Skeletal muscle tissue (tissue), 4 donors: ENCODE data around the gene CNR1. TPM values are rescaled to one million over a fixed set of nuclear protein-coding genes. Genes with fewer than 3 reads are reported as not detected.

ENCODE experiments used
- H3K27ac ChIP-seq: one replicate; pipeline ENCODE4 v1.7.0; 2013; ENCODE audit warnings: mild to moderate bottlenecking, low read depth, low read length, inconsistent platforms
- H3K27me3 ChIP-seq, 3 donors: one replicate each; pipeline ENCODE4 v1.7.0; 2013; ENCODE audit warnings: low read length in 3 of 3; ENCODE audit not compliant: control insufficient read depth in 3 of 3, insufficient read depth in 3 of 3
- H3K36me3 ChIP-seq, 3 donors: one replicate each; pipeline ENCODE4 v1.7.0; 2013; ENCODE audit warnings: low read length in 3 of 3; ENCODE audit not compliant: control insufficient read depth in 3 of 3, insufficient read depth in 3 of 3
- H3K4me1 ChIP-seq, 3 donors: one replicate each; pipeline ENCODE4 v1.7.0; 2013; ENCODE audit warnings: low read length in 3 of 3, mild to moderate bottlenecking in 3 of 3; ENCODE audit not compliant: control insufficient read depth in 3 of 3, insufficient read depth in 3 of 3
- H3K4me3 ChIP-seq, 3 donors: one replicate each; pipeline ENCODE4 v1.7.0; 2013; ENCODE audit warnings: low read length in 3 of 3
- H3K9ac ChIP-seq, 3 donors: one replicate each; pipeline ENCODE4 v1.7.0; 2013; ENCODE audit warnings: low read length in 3 of 3, mild to moderate bottlenecking in 3 of 3, moderate library complexity in 2 of 3, low read depth in 1 of 3
- H3K9me3 ChIP-seq, 3 donors: one replicate each; pipeline ENCODE4 v1.7.0; 2013; ENCODE audit warnings: low read length in 3 of 3; ENCODE audit not compliant: control insufficient read depth in 3 of 3
- total RNA-seq: library from RNA; depleted of rRNA; stranded (reverse); fragments of >200 nt; gene quantifications from one replicate; pipeline ENCODE4 v1.2.3, GENCODE V29; 2014
- donor health status: Osteomylitis.

The CNR1 gene
- total RNA-seq, 1 donor from 2014 or later, result 0.52 TPM

DNA sequence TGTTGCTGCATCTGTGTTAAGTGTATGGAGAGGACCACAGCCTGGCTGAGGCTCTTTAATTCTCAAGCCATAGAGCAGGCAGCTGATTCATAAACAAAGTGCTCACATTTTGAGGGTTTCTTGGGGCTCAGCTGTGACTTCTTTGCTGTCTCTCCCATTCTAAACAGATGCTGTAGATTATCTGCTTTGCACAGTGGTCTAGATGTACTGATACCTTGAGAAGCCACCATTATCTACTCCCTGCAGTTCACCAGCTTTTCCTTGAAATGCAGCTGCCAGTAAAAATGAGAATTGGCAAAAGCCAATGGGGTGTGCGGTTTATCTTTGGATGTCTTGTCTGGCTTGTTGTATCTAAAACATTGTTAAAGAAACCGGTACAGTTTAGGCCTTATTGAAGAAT, 5.2 kb upstream of the CNR1 start:
- no peaks in the 10 kb centered on the region for H3K36me3 ChIP-seq
- peaks cover 0 to 4% (median 3%) of the 10 kb centered on the region in 3 donors for H3K4me1 ChIP-seq
- H3K27me3 ChIP-seq, result peaks cover 13 to 21% (median 15%) of the 10 kb centered on the region in 3 donors
- H3K27ac ChIP-seq, result no peak overlapping the region
- no peaks in the 10 kb centered on the region for H3K9me3 ChIP-seq
- H3K4me3 ChIP-seq, result no peak overlapping the region
- H3K9ac ChIP-seq, result no peak overlapping the region

DNA sequence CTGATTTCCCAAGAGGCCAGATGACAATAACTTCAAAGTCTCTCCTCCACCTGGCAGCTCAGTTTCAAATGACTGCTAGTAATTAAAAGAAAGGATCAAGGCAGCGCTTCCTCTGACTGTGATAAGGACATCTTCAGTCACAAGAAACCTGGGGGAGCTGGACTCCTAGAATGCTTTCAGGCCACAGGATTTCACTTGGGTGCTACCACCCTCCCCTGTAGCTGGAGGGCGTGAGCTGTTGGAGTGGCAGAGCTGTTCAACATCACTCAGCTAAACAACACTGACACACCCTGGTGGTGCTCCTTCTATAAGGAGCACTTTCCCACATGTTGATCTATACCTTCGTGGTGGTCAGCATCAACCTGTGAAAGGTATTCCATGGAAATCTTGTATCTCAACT, 2.2 kb upstream of the CNR1 start:
- Histone ChIP-seq H3K9me3 (no peaks in the 10 kb centered on the region), H3K27me3 (peaks cover 30 to 35% (median 30%) of the 10 kb centered on the region in 3 donors), H3K27ac (no peak overlapping the region), H3K4me1 (peaks cover 4 to 12% (median 7%) of the 10 kb centered on the region in 3 donors), H3K9ac (no peak overlapping the region), H3K4me3 (no peak overlapping the region), H3K36me3 (no peaks in the 10 kb centered on the region)

DNA sequence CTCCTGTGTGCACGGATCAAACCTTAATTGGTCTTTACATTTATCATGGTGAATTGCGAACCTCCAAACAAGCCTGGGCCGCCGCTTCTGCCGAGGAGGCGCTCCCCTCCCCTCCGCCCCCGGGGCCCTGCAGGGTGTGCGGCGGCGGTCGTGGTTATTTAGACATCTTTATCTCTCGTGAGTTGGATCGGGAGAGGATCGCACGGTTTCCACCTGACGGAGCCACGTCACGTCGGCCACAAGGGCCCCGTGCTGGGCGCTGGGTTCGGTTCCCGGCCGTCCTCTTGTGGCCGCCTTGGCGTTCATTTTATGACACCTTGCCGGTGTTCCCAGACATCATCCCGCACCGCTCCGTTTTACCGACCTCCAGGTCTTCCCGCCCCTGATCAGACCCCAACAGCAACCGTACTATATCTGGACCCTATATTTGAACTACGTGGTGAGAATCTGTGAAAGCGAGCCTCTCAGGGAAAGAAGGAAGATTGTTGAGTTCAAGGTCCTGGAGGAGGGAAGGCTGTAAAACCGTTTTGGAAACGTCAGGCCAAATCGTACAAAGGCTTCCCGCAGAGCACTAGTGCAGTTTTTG, 1.3 kb upstream of the CNR1 start:
- Histone ChIP-seq H3K27ac (no peak overlapping the region), H3K4me3 (peak overlapping the region in 1 of 3 donors; percentile 32), H3K9me3 (no peaks in the 10 kb centered on the region), H3K9ac (no peak overlapping the region), H3K4me1 (peaks cover 4 to 12% (median 7%) of the 10 kb centered on the region in 3 donors), H3K27me3 (peaks cover 30 to 37% (median 31%) of the 10 kb centered on the region in 3 donors), H3K36me3 (no peaks in the 10 kb centered on the region)

DNA sequence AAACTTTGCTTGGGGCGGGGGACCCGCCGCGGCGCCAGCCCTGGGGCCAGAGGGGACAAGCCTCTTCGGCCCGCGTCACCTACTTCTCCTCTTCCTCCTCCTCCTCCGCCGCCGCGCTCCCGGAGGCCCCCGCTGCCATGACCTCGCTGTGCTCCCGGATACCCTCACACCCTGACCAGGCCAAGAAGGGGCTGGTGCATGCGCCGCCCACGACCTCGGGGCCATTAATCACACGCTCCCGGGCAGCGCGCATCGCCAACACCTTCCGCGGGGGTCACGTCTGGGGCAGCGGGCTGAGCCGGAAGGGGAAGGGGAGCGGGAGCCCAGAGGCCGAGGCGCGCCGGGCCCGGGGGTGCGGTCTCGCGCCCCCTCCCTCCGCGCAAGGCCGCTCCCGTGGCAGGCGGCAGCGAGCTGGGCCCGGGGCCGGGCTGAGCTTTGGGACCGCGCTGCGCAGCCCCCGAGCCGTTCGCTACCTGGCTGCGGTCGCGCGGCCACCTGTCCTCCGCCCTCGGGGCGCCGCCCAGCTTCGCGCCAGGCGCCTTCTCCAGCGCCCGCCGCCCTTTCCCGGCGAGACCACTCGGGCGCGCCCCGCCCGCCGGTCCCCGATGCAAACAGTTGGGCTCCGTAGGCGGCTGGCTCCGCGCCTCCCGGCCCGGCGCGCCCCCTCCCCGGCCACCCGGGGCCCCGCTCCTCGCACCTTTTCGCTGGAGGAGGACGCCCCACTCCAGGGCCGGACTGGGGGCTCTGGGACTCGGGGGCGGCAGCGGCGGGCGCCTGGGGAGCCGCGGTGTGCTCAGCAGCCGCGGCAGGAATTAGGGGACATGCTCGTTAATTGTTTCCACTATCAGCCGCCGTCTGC, 575 bp upstream of the CNR1 start:
- peaks cover 4 to 12% (median 7%) of the 10 kb centered on the region in 3 donors for H3K4me1 ChIP-seq
- peak overlapping the region; percentile 51 to 68 (median 67) for H3K4me3 ChIP-seq
- H3K27me3 ChIP-seq, result peaks cover 30 to 37% (median 33%) of the 10 kb centered on the region in 3 donors
- no peaks in the 10 kb centered on the region for H3K36me3 ChIP-seq
- peak overlapping the region in 1 of 3 donors; percentile 63 for H3K9ac ChIP-seq
- H3K9me3 ChIP-seq, result no peaks in the 10 kb centered on the region
- H3K27ac ChIP-seq, result no peak overlapping the region

DNA sequence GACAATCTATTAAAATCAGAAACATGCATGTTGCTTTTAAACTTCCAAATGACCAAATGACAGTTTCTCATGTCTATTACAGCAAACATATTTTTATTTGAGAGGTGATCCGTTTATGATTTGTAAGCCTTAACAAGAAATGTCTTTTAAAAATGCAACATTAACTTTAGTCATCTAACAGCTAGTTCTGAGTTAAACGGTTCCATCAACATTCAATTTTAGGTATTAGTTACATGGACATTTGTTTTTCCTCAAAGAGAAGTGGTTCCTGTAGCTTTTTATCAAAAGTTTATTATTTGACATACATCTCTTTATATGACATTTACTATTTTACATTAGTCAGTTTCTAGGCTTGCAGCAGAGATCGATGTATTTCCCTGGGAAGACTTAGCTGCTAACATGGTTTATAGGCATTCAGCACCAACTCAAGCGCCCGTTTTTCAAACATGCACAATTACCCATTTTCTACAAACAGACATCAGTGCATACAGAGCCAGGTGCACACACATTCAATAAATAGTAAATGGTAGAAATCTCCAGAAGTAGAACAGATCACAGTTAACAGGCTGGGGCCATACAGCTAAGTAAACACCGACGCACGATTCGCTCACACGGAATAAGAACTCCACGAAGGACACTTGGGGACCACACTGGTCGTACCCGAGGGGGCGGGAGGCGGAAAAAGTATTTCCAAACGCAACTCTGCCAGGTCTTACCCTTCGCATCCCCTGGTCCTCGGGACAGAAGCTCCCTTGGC, 882 bp downstream of the CNR1 start:
- Histone ChIP-seq H3K27me3 (peaks cover 30 to 37% (median 33%) of the 10 kb centered on the region in 3 donors), H3K4me3 (peak overlapping the region; percentile 58 to 68 (median 67)), H3K36me3 (no peaks in the 10 kb centered on the region), H3K4me1 (peaks cover 4 to 12% (median 7%) of the 10 kb centered on the region in 3 donors), H3K9me3 (no peaks in the 10 kb centered on the region), H3K27ac (no peak overlapping the region), H3K9ac (peak overlapping the region in 2 of 3 donors; percentile 39 to 63)

DNA sequence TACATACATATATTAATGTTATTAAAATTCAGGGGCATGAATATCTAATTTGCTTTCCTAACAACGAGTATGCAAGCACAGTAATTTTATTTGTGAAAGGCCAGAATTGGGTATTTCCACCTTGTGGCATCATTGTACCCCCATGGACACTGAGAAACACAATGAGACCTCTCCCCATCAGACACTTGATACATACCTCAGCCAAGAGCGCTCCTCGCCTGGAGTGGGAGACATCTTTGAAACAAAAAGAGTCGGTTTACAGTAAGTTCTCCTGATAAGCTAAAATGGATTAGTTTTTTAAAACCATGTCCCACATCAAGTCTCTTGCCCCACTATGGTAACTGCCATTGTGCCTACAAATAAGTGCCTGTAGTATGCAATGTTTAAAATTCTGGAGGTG, 2.1 kb downstream of the CNR1 start:
- H3K36me3 ChIP-seq, result no peaks in the 10 kb centered on the region
- H3K4me1 ChIP-seq, result peaks cover 4 to 12% (median 7%) of the 10 kb centered on the region in 3 donors
- H3K9ac ChIP-seq, result no peak overlapping the region
- peaks cover 28 to 34% (median 30%) of the 10 kb centered on the region in 3 donors for H3K27me3 ChIP-seq
- H3K27ac ChIP-seq, result no peak overlapping the region
- H3K9me3 ChIP-seq, result no peaks in the 10 kb centered on the region
- no peak overlapping the region for H3K4me3 ChIP-seq

DNA sequence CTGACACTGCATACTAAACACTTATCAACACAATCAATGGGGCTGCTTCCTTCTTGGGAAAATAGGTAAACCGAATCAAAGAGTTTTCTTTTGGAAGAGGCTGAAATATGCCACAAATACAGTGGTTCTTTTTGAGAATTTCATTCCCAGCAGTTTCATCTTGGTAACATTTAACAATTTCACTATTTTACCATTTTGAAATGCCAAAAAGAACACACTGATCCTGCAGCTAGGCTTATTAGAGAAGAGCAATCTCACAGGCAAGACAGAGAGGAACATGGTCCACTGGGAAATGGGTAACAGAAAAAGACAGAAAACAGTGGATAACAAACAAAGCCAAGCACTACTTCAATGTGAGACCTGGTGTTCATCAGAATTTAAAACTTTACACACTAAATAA, 2.5 kb downstream of the CNR1 start:
- Histone ChIP-seq H3K27me3 (peaks cover 28 to 34% (median 30%) of the 10 kb centered on the region in 3 donors), H3K4me3 (no peak overlapping the region), H3K27ac (no peak overlapping the region), H3K9ac (no peak overlapping the region), H3K9me3 (no peaks in the 10 kb centered on the region), H3K4me1 (peaks cover 4 to 12% (median 7%) of the 10 kb centered on the region in 3 donors), H3K36me3 (no peaks in the 10 kb centered on the region)

DNA sequence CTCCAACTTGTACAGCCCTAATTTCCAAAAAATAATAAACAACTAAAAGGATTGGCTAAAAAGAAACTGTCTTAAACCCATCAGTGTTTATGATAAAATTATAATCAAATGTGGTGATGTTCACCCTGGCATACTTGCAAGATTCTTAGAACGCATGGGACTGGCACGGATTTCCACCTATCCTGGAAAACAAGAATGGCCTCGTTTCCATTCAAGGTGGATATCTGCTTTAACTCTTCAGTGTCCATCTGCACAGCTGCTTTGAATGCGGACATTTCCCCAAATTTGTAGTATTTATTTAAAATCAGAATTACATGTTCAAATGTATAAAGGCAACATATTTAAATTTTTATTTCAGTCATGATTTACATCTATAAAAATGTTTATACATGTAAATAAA, 4.2 kb downstream of the CNR1 start:
- no peaks in the 10 kb centered on the region for H3K36me3 ChIP-seq
- H3K27me3 ChIP-seq, result peaks cover 16 to 23% (median 22%) of the 10 kb centered on the region in 3 donors
- no peak overlapping the region for H3K4me3 ChIP-seq
- peaks cover 0 to 12% (median 7%) of the 10 kb centered on the region in 3 donors for H3K4me1 ChIP-seq
- no peak overlapping the region for H3K27ac ChIP-seq
- H3K9me3 ChIP-seq, result no peaks in the 10 kb centered on the region
- no peak overlapping the region for H3K9ac ChIP-seq

DNA sequence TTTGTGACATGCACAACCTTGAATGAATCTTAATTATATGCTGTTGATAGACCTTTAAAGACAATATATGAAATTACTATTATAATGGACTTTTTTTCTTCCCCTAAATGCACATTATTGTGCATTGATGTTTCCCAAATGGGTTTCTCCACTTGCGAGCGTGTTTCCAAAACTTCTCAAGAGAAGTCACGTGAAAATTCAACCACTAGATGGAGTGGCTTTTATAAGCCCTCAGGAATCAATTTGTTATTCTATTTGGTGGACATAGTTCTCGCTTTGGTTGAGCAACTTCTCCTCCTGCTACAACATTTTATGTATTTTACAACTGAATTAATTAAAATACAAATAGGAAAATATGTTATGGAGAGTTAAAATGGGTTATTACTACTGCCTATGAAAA, 9.0 kb downstream of the CNR1 start:
- Histone ChIP-seq H3K9ac (no peak overlapping the region), H3K9me3 (no peaks in the 10 kb centered on the region), H3K27me3 (no peaks in the 10 kb centered on the region), H3K4me3 (no peak overlapping the region), H3K36me3 (no peaks in the 10 kb centered on the region), H3K4me1 (no peaks in the 10 kb centered on the region), H3K27ac (no peak overlapping the region)
